Liver (tissue), 2 donors: Measurements from ENCODE around the gene CNOT8.

ENCODE experiments used
- TF ChIP-seq, protein P1 (sequence below): fragments of 150-350 bp; IDR thresholded peaks from 2 replicates; pipeline ENCODE4 v1.5.1; 2017; ENCODE audit warnings: improper control_type of control experiment, low read depth, low read length; ENCODE audit not compliant: missing input control
- TF ChIP-seq, protein P2 (sequence below): IDR thresholded peaks from 2 replicates; pipeline ENCODE4 v1.6.1; 2016; ENCODE audit warnings: antibody characterized with exemption
- donor health status: healthy.

DNA sequence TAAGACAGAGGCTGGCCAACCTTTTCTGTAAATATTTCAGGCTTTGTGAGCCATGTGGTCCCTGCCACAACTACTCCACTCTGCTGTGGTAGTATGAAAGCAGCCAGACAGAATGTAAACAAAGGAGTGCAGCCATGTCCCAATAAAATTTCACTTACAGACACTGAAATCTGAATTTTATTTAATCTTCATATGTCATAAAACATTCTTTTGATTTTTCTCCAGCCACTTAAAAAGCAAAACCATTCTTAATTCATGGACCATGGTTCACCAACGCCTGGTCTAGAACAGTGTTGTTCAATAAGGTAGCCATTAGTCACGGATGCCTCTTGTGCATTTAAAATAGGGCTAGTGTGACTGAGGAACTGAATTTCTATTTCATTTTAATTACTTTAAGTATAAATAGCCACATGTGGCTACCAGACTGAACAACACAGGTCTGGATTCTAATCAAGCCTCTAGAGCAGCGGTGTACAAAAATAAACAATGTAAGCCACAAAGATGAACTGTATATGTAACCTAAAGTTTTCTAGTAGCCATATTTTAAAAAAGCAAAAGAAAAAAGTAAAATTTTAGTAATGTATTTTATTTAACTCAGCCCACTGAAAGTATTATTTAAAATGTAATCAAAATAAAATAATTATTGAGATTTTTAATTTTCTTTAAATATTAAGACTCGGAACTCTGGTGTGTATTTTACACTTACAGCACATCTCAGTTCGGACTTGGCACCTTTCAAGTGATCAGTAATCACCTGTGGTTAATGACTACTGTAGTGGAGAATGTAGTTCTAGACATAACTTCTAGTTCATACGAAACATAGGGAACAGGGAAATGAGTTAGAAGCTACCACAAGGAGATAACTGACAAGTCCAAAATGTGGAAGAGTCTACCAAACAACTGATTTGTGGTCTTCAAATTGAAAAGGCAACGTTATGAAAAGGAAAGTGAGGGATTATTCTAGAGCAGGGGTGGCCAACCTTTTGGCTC lies 65.3 kb downstream of the CNOT8 start:
- TF ChIP-seq, protein P1, sequence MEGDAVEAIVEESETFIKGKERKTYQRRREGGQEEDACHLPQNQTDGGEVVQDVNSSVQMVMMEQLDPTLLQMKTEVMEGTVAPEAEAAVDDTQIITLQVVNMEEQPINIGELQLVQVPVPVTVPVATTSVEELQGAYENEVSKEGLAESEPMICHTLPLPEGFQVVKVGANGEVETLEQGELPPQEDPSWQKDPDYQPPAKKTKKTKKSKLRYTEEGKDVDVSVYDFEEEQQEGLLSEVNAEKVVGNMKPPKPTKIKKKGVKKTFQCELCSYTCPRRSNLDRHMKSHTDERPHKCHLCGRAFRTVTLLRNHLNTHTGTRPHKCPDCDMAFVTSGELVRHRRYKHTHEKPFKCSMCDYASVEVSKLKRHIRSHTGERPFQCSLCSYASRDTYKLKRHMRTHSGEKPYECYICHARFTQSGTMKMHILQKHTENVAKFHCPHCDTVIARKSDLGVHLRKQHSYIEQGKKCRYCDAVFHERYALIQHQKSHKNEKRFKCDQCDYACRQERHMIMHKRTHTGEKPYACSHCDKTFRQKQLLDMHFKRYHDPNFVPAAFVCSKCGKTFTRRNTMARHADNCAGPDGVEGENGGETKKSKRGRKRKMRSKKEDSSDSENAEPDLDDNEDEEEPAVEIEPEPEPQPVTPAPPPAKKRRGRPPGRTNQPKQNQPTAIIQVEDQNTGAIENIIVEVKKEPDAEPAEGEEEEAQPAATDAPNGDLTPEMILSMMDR = no peak
- TF ChIP-seq, protein P2, sequence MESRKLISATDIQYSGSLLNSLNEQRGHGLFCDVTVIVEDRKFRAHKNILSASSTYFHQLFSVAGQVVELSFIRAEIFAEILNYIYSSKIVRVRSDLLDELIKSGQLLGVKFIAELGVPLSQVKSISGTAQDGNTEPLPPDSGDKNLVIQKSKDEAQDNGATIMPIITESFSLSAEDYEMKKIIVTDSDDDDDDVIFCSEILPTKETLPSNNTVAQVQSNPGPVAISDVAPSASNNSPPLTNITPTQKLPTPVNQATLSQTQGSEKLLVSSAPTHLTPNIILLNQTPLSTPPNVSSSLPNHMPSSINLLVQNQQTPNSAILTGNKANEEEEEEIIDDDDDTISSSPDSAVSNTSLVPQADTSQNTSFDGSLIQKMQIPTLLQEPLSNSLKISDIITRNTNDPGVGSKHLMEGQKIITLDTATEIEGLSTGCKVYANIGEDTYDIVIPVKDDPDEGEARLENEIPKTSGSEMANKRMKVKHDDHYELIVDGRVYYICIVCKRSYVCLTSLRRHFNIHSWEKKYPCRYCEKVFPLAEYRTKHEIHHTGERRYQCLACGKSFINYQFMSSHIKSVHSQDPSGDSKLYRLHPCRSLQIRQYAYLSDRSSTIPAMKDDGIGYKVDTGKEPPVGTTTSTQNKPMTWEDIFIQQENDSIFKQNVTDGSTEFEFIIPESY = no peak
